Stimulated activated naive B cell treated with anti-CD40 and anti-IgM and Interleukin-4, amounts not matched to agents 10 μg/mL and 1 μg/mL and 100 μg/mL, for 72 hours (primary cell): ENCODE results near the gene STX18.

Source experiments
- ATAC-seq, 2 donors: fragments of 150-1000 bp; cut with Tn5 transposase; replicated peaks; 2 replicates each; pipeline ENCODE4 v1.10.0; 2021; ENCODE audit warnings: moderate library complexity in 1 of 2
- DNase-seq: peaks from one replicate; pipeline ENCODE4 v3.0.0; 2021
- H3K27ac Mint-ChIP-seq: one replicate; pipeline ENCODE4 v1.8.0; 2022; ENCODE audit warnings: mild to moderate bottlenecking, mixed read lengths
- H3K27me3 Mint-ChIP-seq, 2 donors: one replicate each; pipeline ENCODE4 v1.8.0; 2022; ENCODE audit warnings: mixed read lengths in 2 of 2
- H3K36me3 Mint-ChIP-seq, 2 donors: one replicate each; pipeline ENCODE4 v1.8.0; 2022; ENCODE audit warnings: mixed read lengths in 2 of 2, mild to moderate bottlenecking in 1 of 2
- H3K4me1 Mint-ChIP-seq, 2 donors: one replicate each; pipeline ENCODE4 v1.8.0; 2022; ENCODE audit warnings: mixed read lengths in 2 of 2, mild to moderate bottlenecking in 1 of 2
- H3K4me3 Mint-ChIP-seq, 2 donors: one replicate each; pipeline ENCODE4 v1.8.0; 2022; ENCODE audit warnings: mild to moderate bottlenecking in 2 of 2, mixed read lengths in 2 of 2, moderate library complexity in 1 of 2
- H3K9me3 Mint-ChIP-seq, 2 donors: one replicate each; pipeline ENCODE4 v1.8.0; 2022; ENCODE audit warnings: mixed read lengths in 2 of 2, mild to moderate bottlenecking in 1 of 2

STX18 gene

DNA sequence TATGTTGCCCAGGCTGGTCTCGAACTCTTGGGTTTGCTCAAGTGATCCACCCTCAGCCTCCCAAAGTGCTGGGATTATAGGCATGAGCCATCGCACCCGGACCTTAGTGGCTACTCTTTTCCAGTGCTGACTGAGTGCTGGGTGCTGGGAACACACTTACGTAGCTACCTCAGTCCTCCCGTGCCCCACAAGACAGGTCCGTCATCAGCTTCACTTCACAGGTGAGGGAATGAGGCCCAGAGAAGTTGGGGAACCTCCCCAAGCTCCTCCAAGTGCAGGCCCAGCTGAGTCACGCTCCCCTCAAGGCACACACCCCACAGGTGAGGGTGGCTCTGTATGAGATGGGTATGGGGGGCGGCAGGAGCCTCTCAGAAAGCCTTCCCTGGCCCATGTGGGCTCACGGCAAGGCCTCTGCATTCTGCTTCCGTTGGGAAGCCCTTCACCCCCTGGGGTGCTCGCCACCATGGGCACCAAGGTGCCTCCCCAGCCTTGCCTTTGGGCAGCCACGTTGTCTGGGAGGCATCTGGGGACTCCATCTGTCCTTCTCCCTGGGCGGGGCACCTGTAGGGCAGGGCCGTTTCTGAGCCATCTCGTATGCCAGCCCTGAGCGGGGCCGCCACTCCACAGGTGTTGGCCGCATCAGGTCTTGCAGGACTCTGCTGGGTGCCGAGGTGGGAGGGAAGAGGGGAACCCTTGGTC, 126.6 kb downstream of the STX18 start:
- peaks cover 37 to 56% of the 10 kb centered on the region in 2 donors for H3K36me3 Mint-ChIP-seq
- H3K27me3 Mint-ChIP-seq = no peaks in the 10 kb centered on the region
- no peaks in the 10 kb centered on the region for H3K4me1 Mint-ChIP-seq
- peak overlapping the region; percentile 66 for H3K27ac Mint-ChIP-seq
- peaks cover 9 to 12% of the 10 kb centered on the region in 2 donors for H3K9me3 Mint-ChIP-seq
- DNase-seq = no peak
- no peak overlapping the region for H3K4me3 Mint-ChIP-seq
- no peak for ATAC-seq

DNA sequence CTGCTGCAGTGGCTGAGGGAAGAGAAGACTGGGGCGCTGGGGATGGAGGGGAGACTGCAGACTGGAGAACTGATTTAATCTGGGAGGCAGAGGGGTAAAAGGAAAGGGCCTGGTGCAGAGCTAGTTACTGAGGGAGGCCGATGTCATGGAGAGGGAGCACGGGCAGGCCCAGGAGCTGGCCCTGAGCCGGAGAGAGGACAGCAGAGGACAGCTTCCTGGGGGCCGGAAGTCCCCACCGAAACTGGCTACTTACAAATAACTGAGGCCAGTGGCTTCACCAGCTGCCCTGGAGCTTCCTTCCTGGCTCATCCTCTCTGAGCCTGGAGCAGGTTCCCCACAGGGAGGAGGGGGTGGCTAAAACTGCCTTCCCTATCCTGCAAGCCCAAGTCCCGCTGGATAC, 128.0 kb downstream of the STX18 start:
- Mint-ChIP-seq H3K4me3 (no peak overlapping the region), H3K27me3 (peaks cover 0 to 4% of the 10 kb centered on the region in 2 donors), H3K4me1 (no peaks in the 10 kb centered on the region), H3K36me3 (peaks cover 30 to 43% of the 10 kb centered on the region in 2 donors), H3K27ac (peak overlapping the region; percentile 6), H3K9me3 (peaks cover 9 to 12% of the 10 kb centered on the region in 2 donors)
- no peak for ATAC-seq
- DNase-seq = no peak

GRCh38 chr4:4413373-4413725, 128.5 kb downstream of the STX18 start:
- Mint-ChIP-seq H3K9me3 (peaks cover 9 to 12% of the 10 kb centered on the region in 2 donors), H3K4me3 (peak overlapping the region in 1 of 2 donors; percentile 18), H3K4me1 (no peaks in the 10 kb centered on the region), H3K36me3 (peaks cover 25 to 39% of the 10 kb centered on the region in 2 donors), H3K27me3 (peaks cover 2 to 4% of the 10 kb centered on the region in 2 donors), H3K27ac (peak overlapping the region; percentile 6)
- ATAC-seq (no peak), DNase-seq (no peak)

DNA sequence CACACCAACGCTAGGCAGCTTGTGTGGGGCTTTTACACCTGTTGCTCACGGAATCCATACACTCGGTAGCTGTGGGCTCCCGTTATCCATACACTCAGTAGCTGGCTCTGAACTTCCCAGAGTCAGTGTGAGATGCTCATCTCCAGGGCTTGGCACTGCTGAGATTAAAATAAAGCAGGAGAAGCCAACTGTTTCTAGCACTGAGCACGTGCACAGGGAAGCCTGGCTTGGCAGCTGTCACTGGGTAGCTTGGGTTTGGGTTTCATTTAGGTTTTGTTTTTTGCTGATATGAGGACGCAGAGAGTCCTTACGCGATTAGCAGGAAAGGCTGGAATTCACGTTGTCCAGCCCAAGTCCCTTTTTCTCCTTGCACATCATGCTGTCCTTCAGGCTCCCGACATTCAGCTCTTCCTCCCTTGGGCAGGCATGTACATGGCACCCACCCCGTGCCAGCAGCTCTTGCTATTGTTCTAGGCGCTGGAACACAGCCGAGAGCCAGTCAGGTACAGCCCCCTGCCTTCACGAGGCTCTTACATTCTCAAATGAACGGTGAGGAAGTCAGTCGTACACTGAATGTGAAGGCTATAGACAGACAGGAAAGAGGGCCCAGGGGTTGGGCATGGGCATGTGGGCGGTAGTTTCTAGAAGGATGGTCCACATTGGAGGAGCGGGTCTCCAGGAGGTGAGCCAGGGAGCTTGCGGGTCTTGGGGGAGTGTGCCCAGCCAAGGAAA, 129.0 kb downstream of the STX18 start:
- no peak for ATAC-seq
- Mint-ChIP-seq H3K36me3 (peaks cover 21 to 34% of the 10 kb centered on the region in 2 donors), H3K9me3 (peaks cover 9 to 12% of the 10 kb centered on the region in 2 donors), H3K4me1 (no peaks in the 10 kb centered on the region), H3K4me3 (no peak overlapping the region), H3K27ac (no peak overlapping the region), H3K27me3 (peaks cover 4 to 8% of the 10 kb centered on the region in 2 donors)
- DNase-seq = no peak

DNA sequence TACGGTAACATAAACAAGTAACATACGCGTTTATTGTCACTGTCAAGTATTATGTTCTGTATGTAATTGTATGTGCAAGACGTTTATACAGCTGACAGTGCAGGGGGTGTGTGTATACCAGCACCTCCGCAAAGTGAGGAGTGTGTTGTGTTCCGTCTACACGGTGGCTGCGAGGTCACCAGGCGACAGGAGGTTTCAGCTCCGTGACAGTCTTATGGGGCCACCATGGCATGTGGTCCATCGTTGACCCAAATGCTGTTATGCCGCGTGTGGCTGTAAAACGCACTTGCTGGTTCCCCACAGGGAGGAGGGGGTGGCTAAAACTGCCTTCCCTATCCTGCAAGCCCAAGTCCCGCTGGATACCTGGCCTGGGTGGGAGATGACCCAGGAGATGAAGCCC, 129.9 kb downstream of the STX18 start:
- Mint-ChIP-seq H3K36me3 (peaks cover 13 to 25% of the 10 kb centered on the region in 2 donors), H3K4me1 (no peaks in the 10 kb centered on the region), H3K4me3 (no peak overlapping the region), H3K27ac (no peak overlapping the region), H3K27me3 (peaks cover 11 to 12% of the 10 kb centered on the region in 2 donors), H3K9me3 (peaks cover 7 to 10% of the 10 kb centered on the region in 2 donors)
- DNase-seq (no peak), ATAC-seq (no peak)

DNA sequence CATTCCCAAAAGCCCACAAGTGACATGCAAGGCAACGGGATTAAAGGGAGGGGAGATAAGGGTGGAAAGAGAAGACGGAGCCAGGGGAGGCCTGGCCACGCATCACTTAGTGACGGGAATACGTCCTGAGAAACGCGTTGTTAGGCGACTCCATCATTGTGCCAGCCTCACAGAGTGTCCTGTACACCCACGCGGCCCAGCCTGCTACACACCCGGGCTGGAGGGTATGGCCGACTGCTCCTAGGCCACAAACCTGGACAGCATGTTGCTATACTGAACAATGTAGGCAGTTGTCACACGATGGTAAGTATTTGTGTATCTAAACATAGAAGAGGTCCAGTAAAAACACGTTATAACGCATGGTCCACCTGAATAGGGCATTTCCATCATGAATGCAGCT, 131.6 kb downstream of the STX18 start:
- no peaks in the 10 kb centered on the region for H3K4me1 Mint-ChIP-seq
- H3K4me3 Mint-ChIP-seq = no peak overlapping the region
- H3K36me3 Mint-ChIP-seq = peaks cover 2 to 11% of the 10 kb centered on the region in 2 donors
- H3K27ac Mint-ChIP-seq = no peak overlapping the region
- DNase-seq (no peak), ATAC-seq (no peak)
- peaks cover 13 to 21% of the 10 kb centered on the region in 2 donors for H3K27me3 Mint-ChIP-seq
- no peaks in the 10 kb centered on the region for H3K9me3 Mint-ChIP-seq

GRCh38 chr4:4409416-4410115, 132.3 kb downstream of the STX18 start:
- peaks cover 13 to 21% of the 10 kb centered on the region in 2 donors for H3K27me3 Mint-ChIP-seq
- no peak overlapping the region for H3K27ac Mint-ChIP-seq
- DNase-seq = no peak
- no peaks in the 10 kb centered on the region for H3K9me3 Mint-ChIP-seq
- no peak for ATAC-seq
- no peaks in the 10 kb centered on the region for H3K4me1 Mint-ChIP-seq
- H3K4me3 Mint-ChIP-seq = no peak overlapping the region
- H3K36me3 Mint-ChIP-seq = peaks cover under 1 to 10% of the 10 kb centered on the region in 2 donors

DNA sequence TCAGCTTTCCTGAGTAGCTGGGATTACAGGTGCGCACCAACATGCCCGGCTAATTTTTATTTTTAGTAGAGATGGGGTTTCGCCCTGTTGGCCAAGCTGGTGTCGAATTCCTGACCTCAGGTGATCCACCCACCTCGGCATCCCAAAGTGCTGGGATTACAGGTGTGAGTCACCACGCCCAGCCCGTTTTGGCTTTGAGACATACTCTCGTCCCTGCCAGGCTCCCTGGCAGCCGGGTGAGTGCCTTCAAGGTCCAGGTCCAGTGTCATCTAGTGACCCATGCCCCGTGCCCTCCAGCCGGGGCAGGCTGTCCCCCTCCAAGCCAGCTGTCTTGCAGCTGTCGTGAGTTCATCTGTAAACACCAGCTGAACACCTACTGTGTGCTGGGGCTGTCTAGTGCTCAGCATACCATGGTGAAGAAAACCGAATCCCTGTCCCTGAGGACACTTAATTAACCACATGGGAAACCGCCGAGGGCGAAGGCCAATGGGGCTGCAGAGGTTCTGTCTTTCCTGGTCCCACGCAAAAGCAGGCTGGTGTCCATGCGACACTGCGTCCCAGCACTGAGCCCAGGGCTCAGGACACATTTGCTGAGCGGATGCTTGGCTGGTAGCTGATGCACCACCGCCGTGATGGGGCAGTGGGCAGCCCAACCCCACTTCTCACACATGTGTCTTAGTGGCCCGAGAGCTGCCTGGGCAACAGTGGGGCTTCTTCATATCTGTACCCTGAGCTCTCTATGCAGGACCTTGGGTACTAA, 133.1 kb downstream of the STX18 start:
- no peak for DNase-seq
- Mint-ChIP-seq H3K4me3 (no peak overlapping the region), H3K9me3 (no peaks in the 10 kb centered on the region), H3K27me3 (peaks cover 13 to 21% of the 10 kb centered on the region in 2 donors), H3K27ac (no peak overlapping the region), H3K36me3 (peaks cover 0 to 9% of the 10 kb centered on the region in 2 donors), H3K4me1 (no peaks in the 10 kb centered on the region)
- no peak for ATAC-seq

- ATAC-seq (no peak), DNase-seq (no peak)
- Mint-ChIP-seq H3K4me1 (no peaks in the 10 kb centered on the region), H3K27me3 (peaks cover 17 to 21% of the 10 kb centered on the region in 2 donors), H3K36me3 (peaks cover 0 to 2% of the 10 kb centered on the region in 2 donors), H3K9me3 (no peaks in the 10 kb centered on the region), H3K4me3 (no peak overlapping the region), H3K27ac (no peak overlapping the region)
Observed at GRCh38 chr4:4408132-4408523, 133.7 kb downstream of the STX18 start.

DNA sequence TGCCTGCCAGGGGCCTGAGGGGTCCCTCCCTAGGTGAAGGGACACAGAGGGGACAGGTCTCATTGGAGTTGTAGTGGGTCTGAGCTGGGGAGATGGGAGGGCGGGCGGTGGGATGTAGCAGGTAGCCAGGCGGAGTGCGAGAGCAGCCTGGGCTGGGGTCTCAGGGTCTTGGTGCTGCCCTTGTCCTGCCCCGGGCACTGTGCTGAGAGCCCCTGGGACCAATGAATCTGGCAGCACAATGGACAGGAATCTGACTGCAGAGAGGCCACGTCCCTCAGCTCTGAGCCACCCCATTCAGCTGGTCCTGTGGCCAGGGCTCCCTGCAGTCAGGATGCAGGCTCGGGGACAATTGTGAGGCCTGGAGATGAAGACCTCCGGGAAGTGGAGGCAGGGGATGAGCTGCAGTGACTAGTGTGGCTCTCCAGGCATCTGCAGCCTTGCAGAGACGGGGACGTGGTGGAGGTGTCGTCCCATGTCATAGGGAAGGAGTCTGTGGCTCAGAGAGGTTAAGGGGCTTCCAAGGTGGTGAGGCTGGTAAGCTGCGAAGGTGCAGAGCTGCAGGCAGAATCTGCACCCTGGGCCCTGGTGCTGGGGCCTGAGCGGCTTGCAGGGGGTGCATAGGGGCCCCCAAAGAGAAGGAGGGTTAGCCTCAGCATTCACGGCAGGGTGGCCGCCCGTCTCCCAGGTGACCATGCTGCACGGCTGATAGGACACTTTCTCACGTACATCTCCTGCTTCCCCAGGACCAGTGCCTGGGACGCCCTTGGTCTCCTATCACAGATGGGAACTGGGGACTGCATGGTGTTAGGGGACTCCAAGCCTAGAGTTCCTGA, 134.3 kb downstream of the STX18 start:
- Mint-ChIP-seq H3K27ac (no peak overlapping the region), H3K36me3 (no peaks in the 10 kb centered on the region), H3K4me3 (no peak overlapping the region), H3K9me3 (no peaks in the 10 kb centered on the region), H3K27me3 (peaks cover 17 to 21% of the 10 kb centered on the region in 2 donors), H3K4me1 (no peaks in the 10 kb centered on the region)
- no peak for ATAC-seq
- no peak for DNase-seq

DNA sequence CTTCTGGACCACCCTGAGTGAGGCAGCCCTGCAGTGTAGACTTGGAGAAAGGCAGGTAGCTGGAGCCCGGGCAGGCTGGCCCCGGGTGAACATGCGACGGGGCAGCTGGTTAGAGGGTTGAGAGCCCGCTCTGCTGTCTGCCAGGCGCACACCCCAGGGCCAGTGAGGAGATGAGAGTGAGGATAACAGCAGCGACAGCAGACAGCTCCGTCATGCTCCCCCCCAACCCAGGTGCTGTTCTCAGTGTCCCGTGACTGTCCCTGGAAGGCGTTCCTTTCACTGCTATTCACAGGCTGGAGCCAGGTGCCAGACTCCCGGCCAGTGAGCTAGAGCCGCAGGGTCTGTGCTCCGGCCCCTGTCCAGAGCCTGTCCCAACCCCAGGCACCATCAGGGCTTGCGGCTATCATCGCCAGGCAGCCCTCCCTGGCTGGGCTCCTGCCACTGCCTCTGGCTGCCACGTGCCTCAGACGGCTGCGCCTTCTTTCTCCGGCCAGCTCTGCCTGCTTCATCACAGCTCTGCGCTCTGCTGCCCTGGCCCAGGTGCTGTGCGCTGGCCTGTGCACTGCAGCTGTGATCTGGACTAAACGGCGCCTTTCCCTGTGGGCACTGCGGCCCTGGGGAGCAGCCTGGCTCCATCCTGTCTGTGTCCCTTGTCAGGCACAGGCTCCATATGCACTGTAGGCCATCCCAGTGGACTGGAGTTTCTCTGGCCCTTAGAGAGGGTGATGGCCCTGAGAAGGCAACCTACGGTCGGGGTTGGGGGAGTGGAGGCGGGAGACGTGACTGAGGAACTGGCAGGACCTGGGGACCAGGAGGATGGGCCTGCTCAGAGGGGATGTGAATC, 135.2 kb downstream of the STX18 start:
- no peak for DNase-seq
- Mint-ChIP-seq H3K4me1 (no peaks in the 10 kb centered on the region), H3K36me3 (no peaks in the 10 kb centered on the region), H3K27ac (no peak overlapping the region), H3K9me3 (no peaks in the 10 kb centered on the region), H3K4me3 (no peak overlapping the region), H3K27me3 (peaks cover 17 to 21% of the 10 kb centered on the region in 2 donors)
- peak in 1 of 2 donors; percentile 17 for ATAC-seq

DNA sequence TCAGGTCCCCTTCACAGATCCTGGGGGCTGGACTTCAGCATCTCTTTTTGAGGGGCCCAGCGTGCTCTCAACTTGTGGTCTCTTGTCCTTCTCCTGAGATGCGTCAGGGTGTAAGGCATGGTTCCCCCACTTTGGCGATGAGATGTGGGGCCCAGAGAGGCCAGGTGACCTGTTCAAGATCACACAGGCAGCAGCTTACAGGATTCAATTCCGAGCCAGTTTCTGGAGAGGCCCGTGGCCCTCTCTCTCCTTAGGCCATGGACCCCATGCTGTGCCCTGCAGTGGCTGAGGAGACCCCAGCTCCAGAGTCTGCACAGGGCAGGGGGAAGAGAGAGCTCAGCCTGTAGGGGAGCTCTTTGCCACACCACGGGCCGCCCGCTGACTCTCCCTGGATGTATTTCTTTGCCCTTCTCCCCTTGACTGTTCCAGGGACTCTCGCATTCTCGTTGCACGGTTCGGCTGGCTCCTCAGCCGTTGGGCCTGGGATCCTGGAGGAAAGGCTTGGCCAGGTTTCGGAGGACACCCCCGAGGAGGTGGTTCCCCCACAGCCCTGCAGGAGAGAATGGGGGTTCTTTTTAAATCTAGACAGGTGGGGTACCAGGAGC, 136.4 kb downstream of the STX18 start:
- H3K4me1 Mint-ChIP-seq = no peaks in the 10 kb centered on the region
- H3K4me3 Mint-ChIP-seq = no peak overlapping the region
- no peaks in the 10 kb centered on the region for H3K9me3 Mint-ChIP-seq
- H3K36me3 Mint-ChIP-seq = no peaks in the 10 kb centered on the region
- ATAC-seq (no peak), DNase-seq (no peak)
- H3K27me3 Mint-ChIP-seq = peaks cover 17 to 26% of the 10 kb centered on the region in 2 donors
- H3K27ac Mint-ChIP-seq = no peak overlapping the region
